Calu3 (cell line): ENCODE data around the gene MCM7. TPM values are rescaled to one million over a fixed set of nuclear protein-coding genes. Genes with fewer than 3 reads are reported as not detected.

ENCODE experiments used
- BruUV-seq: library from RNA; stranded (reverse); fragments of 400-500 nt; replicated peaks from 2 replicates; lab custom pipeline; 2021; lab: Mats Ljungman, UMichigan
- CTCF ChIA-PET: fragments of 300-600 bp; sonication (Branson Sonifier 250); formaldehyde crosslinking; loops from one replicate; lab custom pipeline; 2022; ENCODE audit warnings: antibody characterized with exemption; lab: Charles Lee
- DNase-seq: peaks from one replicate; pipeline ENCODE4 v3.0.0; 2022
- H3K27ac Mint-ChIP-seq: one replicate; pipeline ENCODE4 v1.8.0; 2022; ENCODE audit warnings: mixed read lengths; ENCODE audit not compliant: unreplicated experiment
- H3K27me3 Mint-ChIP-seq: one replicate; pipeline ENCODE4 v1.8.0; 2022; ENCODE audit warnings: mixed read lengths; ENCODE audit not compliant: unreplicated experiment
- H3K36me3 Mint-ChIP-seq: one replicate; pipeline ENCODE4 v1.8.0; 2022; ENCODE audit warnings: mild to moderate bottlenecking, moderate library complexity, mixed read lengths; ENCODE audit not compliant: insufficient read depth, unreplicated experiment
- H3K4me1 Mint-ChIP-seq: one replicate; pipeline ENCODE4 v1.8.0; 2022; ENCODE audit warnings: mild to moderate bottlenecking, low read depth, mixed read lengths; ENCODE audit not compliant: unreplicated experiment
- H3K4me3 Mint-ChIP-seq: one replicate; pipeline ENCODE4 v1.8.0; 2022; ENCODE audit warnings: mild to moderate bottlenecking, low read depth, moderate library complexity, mixed read lengths; ENCODE audit not compliant: unreplicated experiment
- H3K9me3 Mint-ChIP-seq: one replicate; pipeline ENCODE4 v1.8.0; 2022; ENCODE audit warnings: low read depth, mixed read lengths; ENCODE audit not compliant: unreplicated experiment
- intact Hi-C: fragments of 100-400 bp; cut with micrococcal nuclease; formaldehyde crosslinking; loops from one replicate; pipeline ENCODE4 v1.10.0; 2022; ENCODE audit not compliant: unreplicated experiment
- total RNA-seq: library from RNA; stranded (reverse); gene quantifications from 2 replicates; pipeline ENCODE4 v1.2.3, GENCODE V29; 2022
- TF ChIP-seq, protein P1 (sequence below): fragments of 200-600 bp; IDR thresholded peaks from one replicate; pipeline ENCODE4 v1.8.0; 2022; ENCODE audit warnings: antibody characterized with exemption; ENCODE audit not compliant: unreplicated experiment

Gene MCM7
- total RNA-seq, 1 experiment from 2014 or later: 122 TPM

DNA sequence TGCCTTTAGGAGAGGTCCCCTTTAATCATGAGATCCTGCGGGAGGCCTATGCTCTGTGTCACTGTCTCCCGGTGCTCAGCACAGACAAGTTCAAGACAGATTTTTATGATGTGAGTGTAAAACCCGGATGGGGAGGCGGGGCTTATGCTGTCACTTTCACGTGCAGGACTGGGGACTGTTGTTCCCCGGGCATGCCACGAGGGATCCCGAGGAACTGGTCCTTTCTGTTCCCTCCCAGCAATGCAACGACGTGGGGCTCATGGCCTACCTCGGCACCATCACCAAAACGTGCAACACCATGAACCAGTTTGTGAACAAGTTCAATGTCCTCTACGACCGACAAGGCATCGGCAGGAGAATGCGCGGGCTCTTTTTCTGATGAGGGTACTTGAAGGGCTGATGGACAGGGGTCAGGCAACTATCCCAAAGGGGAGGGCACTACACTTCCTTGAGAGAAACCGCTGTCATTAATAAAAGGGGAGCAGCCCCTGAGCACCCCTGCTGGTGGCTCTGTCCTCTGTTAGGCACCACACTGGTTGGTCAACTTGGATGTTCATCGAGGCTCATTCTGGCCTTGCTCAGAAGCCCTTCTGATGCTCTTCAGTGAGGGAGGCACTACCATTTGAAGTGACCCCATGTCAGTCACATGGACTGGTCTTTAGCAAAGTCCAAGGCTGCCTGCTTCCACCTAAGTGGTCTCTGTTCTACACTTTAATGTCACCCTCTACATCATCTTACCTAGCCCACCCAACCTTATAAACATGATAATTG, 9.6 kb downstream of the MCM7 start:
- H3K36me3 Mint-ChIP-seq: peaks cover 75% of the 10 kb centered on the region
- no peaks in the 10 kb centered on the region for H3K27me3 Mint-ChIP-seq
- H3K4me3 Mint-ChIP-seq: no peak overlapping the region
- peaks cover 11% of the 10 kb centered on the region for H3K4me1 Mint-ChIP-seq
- peak overlapping the region; percentile 34 for H3K27ac Mint-ChIP-seq
- BruUV-seq: TSS peak; percentile 82
- H3K9me3 Mint-ChIP-seq: no peaks in the 10 kb centered on the region
- TF ChIP-seq, protein P1, sequence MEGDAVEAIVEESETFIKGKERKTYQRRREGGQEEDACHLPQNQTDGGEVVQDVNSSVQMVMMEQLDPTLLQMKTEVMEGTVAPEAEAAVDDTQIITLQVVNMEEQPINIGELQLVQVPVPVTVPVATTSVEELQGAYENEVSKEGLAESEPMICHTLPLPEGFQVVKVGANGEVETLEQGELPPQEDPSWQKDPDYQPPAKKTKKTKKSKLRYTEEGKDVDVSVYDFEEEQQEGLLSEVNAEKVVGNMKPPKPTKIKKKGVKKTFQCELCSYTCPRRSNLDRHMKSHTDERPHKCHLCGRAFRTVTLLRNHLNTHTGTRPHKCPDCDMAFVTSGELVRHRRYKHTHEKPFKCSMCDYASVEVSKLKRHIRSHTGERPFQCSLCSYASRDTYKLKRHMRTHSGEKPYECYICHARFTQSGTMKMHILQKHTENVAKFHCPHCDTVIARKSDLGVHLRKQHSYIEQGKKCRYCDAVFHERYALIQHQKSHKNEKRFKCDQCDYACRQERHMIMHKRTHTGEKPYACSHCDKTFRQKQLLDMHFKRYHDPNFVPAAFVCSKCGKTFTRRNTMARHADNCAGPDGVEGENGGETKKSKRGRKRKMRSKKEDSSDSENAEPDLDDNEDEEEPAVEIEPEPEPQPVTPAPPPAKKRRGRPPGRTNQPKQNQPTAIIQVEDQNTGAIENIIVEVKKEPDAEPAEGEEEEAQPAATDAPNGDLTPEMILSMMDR: no peak
- intact Hi-C loops: no loop called here
- DNase-seq: no peak
- CTCF ChIA-PET: no interaction called here

GRCh38 chr7:100090527-100091410, 10.4 kb downstream of the MCM7 start:
- H3K4me3 Mint-ChIP-seq: no peak overlapping the region
- no TSS peak for BruUV-seq

GRCh38 chr7:100089458-100090196, 11.6 kb downstream of the MCM7 start:
- intact Hi-C loops: no loop called here
- Mint-ChIP-seq H3K36me3 (peaks cover 56% of the 10 kb centered on the region), H3K27me3 (no peaks in the 10 kb centered on the region)

More at GRCh38 chr7:100090527-100091410, 10.4 kb downstream of the MCM7 start:
- TF ChIP-seq, protein P1: no peak
- Mint-ChIP-seq H3K27me3 (no peaks in the 10 kb centered on the region), H3K4me1 (peaks cover 11% of the 10 kb centered on the region), H3K36me3 (peaks cover 68% of the 10 kb centered on the region), H3K9me3 (no peaks in the 10 kb centered on the region), H3K27ac (no peak overlapping the region)
- CTCF ChIA-PET: interaction anchor here (0.6 kb wide), 1 partner anchor 97 kb away, joined by 3 read pairs; no protein-coding TSS in a partner anchor
- no peak for DNase-seq
- intact Hi-C loops: no loop called here

More at GRCh38 chr7:100089458-100090196, 11.6 kb downstream of the MCM7 start:
- CTCF ChIA-PET: no interaction called here
- Mint-ChIP-seq H3K27ac (peak overlapping the region; percentile 9), H3K9me3 (no peaks in the 10 kb centered on the region), H3K4me1 (peaks cover 11% of the 10 kb centered on the region), H3K4me3 (peak overlapping the region; percentile 79)
- DNase-seq: no peak
- TF ChIP-seq, protein P1: no peak
- BruUV-seq: no TSS peak
